Thoracic aorta (tissue), 2 donors: Measurements from ENCODE around the gene RUNX2. TPM values are rescaled to one million over a fixed set of nuclear protein-coding genes. Genes with fewer than 3 reads are reported as not detected.

Experiments used
- ATAC-seq: fragments of 150-250 bp; one replicate; pipeline ENCODE4 v1.8.0; 2017; ENCODE audit warnings: low read depth; ENCODE audit not compliant: insufficient number of reproducible peaks, low FRiP score
- DNase-seq: peaks from one replicate; pipeline ENCODE4 v3.0.0-alpha.2; 2020; ENCODE audit warnings: low spot score
- H3K27ac ChIP-seq, 2 donors: fragments of 200-600 bp; sonication (generic); 1 replicate in 1 of 2; 2 replicates in 1 of 2; pipeline ENCODE4 v1.5.1; 2016; ENCODE audit warnings: mild to moderate bottlenecking in 2 of 2, moderate library complexity in 2 of 2
- H3K27me3 ChIP-seq: fragments of 200-600 bp; sonication (generic); replicated peaks from 2 replicates; pipeline ENCODE4 v1.6.0; 2016; ENCODE audit warnings: mild to moderate bottlenecking; ENCODE audit not compliant: insufficient read depth
- H3K36me3 ChIP-seq: fragments of 200-600 bp; sonication (generic); one replicate; pipeline ENCODE4 v1.5.1; 2016
- H3K4me1 ChIP-seq, 2 donors: fragments of 200-600 bp; sonication (generic); 1 replicate in 1 of 2; 2 replicates in 1 of 2; pipeline versions ENCODE4 v1.5.1 to v1.6.0; 2016; ENCODE audit warnings: low read depth in 2 of 2, mild to moderate bottlenecking in 1 of 2; ENCODE audit not compliant: control insufficient read depth in 1 of 2
- H3K4me3 ChIP-seq: fragments of 200-600 bp; sonication (generic); 2 replicates; pipeline ENCODE4 v1.5.1; 2016; ENCODE audit warnings: mild to moderate bottlenecking
- H3K9me3 ChIP-seq: fragments of 200-600 bp; sonication (generic); 2 replicates; pipeline ENCODE4 v1.5.1; 2016
- total RNA-seq, 2 donors: library from RNA; depleted of rRNA; stranded (reverse); fragments of >200 nt; gene quantifications; one replicate each; pipeline versions ENCODE4 v1.1.0 to v1.2.3, GENCODE V29; 2016
- TF ChIP-seq, protein P1 (sequence below): fragments of 200-600 bp; sonication (generic); IDR thresholded peaks from one replicate; pipeline ENCODE4 v1.5.1; 2019; ENCODE audit warnings: antibody characterized with exemption

The RUNX2 gene
- total RNA-seq, 2 donors from 2014 or later = 3.2 to 7.9 TPM

DNA sequence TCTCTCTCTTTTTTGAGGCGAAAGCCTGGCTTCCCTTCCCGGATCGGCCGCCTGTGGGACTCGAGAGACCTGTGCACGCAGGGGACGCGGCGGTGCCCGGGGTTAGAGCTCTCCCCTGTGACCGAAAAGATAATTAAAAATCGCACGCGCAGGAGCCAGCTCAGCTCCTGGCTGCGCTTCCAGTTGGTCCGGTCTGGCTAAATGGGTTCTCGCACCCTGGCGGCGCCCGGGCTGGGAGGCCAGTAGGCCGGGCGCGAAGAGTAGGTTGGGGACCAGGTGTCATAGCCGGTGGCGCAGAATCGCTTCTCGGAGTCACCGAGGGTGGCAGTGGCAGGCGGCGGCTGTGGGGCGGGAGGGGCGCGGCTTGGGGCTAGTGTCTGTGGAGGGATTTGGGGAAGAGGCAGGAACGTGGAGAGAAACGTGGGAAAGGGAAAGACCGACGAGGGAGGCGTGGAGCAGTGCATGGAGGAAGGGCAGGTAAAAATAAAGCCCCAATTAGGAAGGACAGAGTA is 91.5 kb downstream of the RUNX2 start:
- Histone ChIP-seq H3K36me3 (no peaks in the 10 kb centered on the region), H3K9me3 (no peaks in the 10 kb centered on the region), H3K4me3 (peak overlapping the region; percentile 74), H3K4me1 (peaks cover 6 to 30% of the 10 kb centered on the region in 2 donors), H3K27me3 (peaks cover 24% of the 10 kb centered on the region), H3K27ac (no peak overlapping the region)
- TF ChIP-seq, protein P1, sequence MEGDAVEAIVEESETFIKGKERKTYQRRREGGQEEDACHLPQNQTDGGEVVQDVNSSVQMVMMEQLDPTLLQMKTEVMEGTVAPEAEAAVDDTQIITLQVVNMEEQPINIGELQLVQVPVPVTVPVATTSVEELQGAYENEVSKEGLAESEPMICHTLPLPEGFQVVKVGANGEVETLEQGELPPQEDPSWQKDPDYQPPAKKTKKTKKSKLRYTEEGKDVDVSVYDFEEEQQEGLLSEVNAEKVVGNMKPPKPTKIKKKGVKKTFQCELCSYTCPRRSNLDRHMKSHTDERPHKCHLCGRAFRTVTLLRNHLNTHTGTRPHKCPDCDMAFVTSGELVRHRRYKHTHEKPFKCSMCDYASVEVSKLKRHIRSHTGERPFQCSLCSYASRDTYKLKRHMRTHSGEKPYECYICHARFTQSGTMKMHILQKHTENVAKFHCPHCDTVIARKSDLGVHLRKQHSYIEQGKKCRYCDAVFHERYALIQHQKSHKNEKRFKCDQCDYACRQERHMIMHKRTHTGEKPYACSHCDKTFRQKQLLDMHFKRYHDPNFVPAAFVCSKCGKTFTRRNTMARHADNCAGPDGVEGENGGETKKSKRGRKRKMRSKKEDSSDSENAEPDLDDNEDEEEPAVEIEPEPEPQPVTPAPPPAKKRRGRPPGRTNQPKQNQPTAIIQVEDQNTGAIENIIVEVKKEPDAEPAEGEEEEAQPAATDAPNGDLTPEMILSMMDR = no peak
- ATAC-seq = no peak
- DNase-seq = no peak

DNA sequence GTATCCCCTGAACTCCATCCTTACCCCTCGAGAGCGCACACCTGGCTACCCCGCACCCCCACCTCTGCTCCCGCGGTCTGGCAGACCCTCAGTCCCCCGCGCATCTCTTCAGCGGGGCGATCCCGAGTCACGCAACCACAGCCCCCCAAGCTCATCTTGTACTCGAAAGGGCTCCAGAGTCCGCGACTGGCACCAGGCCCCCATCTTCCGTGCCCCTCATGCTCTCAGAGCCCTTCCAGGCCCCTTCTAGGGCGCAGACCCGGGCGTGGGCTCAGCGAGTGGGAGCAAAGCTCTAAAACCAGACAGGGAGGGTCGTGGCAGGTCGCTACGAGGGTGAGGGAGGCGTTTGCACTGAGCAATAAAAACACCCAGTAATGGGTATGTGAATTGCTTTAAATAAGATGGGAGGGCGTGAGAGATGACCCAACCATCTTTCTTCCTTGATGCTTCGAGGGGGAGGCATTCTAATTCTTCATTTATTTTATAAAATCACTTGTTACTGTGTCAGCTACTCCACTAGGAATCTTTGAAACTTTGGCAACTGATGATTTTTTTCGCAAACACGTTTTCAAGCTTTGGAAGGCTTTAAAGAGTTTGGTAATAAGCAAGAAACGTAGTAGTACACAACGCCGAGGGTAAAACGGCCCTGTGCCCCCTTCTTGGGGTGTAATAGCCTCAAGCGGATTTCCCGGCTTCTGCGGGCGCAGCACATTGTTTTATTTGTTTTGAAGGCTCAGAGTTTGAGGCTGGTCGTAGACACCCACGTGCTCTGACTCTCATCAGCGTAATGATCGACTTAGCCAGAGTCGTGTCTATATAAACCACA is 92.2 kb downstream of the RUNX2 start:
- TF ChIP-seq, protein P1 = no peak
- Histone ChIP-seq H3K9me3 (no peaks in the 10 kb centered on the region), H3K27ac (no peak overlapping the region), H3K4me1 (peaks cover 6 to 30% of the 10 kb centered on the region in 2 donors), H3K27me3 (peaks cover 24% of the 10 kb centered on the region), H3K4me3 (peak overlapping the region; percentile 74), H3K36me3 (no peaks in the 10 kb centered on the region)
- ATAC-seq (no peak), DNase-seq (no peak)

DNA sequence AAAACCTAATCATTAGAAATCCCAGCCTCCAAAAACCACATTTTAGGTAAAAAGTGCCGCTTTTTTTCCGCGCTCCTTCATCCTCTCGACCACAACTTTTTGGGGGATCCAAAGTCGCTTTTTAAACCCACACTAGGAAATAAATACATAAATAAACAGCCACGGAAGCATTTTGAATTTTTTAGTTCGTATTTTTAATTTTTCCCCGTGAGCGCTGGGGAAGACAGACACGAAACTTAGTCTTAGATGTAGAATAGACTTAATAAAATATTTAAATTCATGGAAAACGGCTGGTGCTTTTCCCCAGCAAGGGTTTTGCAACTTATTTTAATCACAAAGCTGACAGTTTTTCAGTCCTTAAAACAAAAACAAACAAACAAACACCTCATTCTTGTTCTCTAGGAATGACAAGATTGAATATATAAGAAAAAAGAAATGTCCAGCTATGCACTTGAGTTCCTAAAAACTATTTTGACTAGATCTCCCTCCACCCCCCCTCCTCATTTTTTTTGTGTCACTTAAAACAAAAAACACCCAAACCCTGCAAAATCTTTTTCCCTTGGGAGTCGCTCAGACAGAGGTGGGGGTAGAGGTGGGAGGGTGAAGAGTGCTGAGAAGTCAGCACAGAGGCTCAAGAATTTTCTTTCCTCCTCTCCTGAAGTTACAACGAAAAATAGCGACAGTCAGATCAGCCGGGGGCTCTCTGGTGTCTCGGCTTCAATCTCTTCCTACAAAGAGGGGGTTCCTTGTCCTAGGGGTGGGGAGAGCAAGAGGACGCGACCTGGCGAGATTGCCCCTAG is 93.0 kb downstream of the RUNX2 start:
- TF ChIP-seq, protein P1 = no peak
- peaks cover 19% of the 10 kb centered on the region for H3K27me3 ChIP-seq
- H3K4me3 ChIP-seq = peak overlapping the region; percentile 74
- ATAC-seq = no peak
- H3K9me3 ChIP-seq = no peaks in the 10 kb centered on the region
- no peak overlapping the region for H3K27ac ChIP-seq
- H3K4me1 ChIP-seq = peaks cover 6 to 30% of the 10 kb centered on the region in 2 donors
- no peaks in the 10 kb centered on the region for H3K36me3 ChIP-seq
- no peak for DNase-seq

DNA sequence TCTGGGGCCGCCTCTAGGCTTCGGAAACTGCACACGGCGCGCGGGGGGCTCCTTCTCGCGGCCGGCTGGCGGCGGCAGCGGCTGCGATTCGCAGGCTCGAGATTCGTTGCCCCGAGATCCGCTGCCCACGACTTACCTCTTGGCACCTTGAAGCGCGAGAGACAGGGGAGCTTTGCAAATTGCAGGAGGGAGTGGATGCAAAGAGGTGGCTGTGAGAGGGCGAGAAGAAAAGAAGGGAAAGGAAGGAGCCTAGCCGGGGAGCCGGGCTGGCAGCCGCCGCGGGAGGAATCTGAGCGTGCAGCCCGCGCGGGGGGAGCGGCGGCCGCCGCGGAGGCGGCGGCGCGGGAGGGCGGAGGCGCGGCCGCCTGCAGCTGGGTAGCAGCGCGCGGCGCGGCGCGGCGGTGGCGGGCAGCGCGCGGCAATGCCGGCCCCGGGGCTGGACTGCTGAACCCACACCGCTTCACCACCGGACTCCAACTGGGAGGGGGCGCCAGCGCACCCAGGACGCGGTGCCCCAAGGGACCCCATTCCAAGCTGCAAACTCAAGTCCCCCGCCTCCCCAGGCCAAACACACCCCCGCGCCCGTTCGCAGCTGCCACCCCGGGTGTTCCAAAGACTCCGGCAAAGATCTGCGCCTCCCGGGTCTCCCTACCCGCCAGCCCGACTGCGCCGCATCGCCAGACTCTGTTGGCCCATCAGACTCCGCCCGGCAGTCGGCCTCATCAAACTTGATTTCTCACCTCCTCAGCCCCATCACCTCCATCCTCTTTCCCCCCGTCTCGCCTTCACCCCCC is 93.8 kb downstream of the RUNX2 start:
- ATAC-seq (peak; percentile 30), DNase-seq (peak; percentile 8)
- no peak overlapping the region for H3K27ac ChIP-seq
- TF ChIP-seq, protein P1 = no peak
- H3K9me3 ChIP-seq = no peaks in the 10 kb centered on the region
- H3K36me3 ChIP-seq = no peaks in the 10 kb centered on the region
- peak overlapping the region; percentile 74 for H3K4me3 ChIP-seq
- peaks cover 6 to 30% of the 10 kb centered on the region in 2 donors for H3K4me1 ChIP-seq
- H3K27me3 ChIP-seq = peaks cover 20% of the 10 kb centered on the region
